Stimulated activated naive CD8-positive, alpha-beta T cell treated with anti-CD3 and anti-CD28 coated beads, Interleukin-15, Interleukin-2, amounts not matched to agents 100 U/mL and 50 U/mL, for 24 hours (primary cell): Measurements from ENCODE around the gene GRIK5.
"Not testable (repeated sequence)": the region's sequence is repeated elsewhere in the genome, so short reads cannot be mapped to it uniquely, and the experiment has no call there.

ENCODE experiments used
- ATAC-seq: fragments of 150-1000 bp; cut with Tn5 transposase; one replicate; pipeline ENCODE4 v1.10.0; 2021
- DNase-seq: peaks from one replicate; pipeline ENCODE4 v3.0.0; 2021

The GRIK5 gene

GRCh38 chr19:42010245-42011126, 59.5 kb downstream of the GRIK5 start:
- DNase-seq: no peak
- no peak for ATAC-seq

- DNase-seq (no peak), ATAC-seq (no peak)
These were observed 63.4 kb downstream of the GRIK5 start for GRCh38 chr19:42006569-42006968.

GRCh38 chr19:42005504-42005903, 64.5 kb downstream of the GRIK5 start:
- no peak for ATAC-seq
- no peak for DNase-seq

GRCh38 chr19:42003506-42004294, 66.3 kb downstream of the GRIK5 start:
- ATAC-seq: no peak
- no peak for DNase-seq

DNA sequence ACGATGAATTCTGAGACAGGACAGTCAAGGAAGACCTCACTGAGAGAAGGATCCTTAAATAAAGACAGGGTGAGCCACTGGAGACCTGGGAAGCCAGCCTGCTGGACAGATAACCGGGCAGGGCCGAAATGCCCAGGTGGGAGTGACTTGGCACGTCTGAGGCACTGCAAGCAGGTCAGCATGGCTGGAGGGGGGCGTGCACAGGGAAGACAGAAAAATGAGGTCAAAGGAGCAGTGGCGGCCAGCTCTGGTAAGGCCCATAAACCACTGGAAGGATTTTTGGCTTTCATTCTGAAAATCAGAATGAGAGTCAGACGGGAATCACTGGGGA, 70.2 kb downstream of the GRIK5 start:
- DNase-seq: no peak
- ATAC-seq: no peak

GRCh38 chr19:41999071-41999877, 70.7 kb downstream of the GRIK5 start:
- ATAC-seq: no peak
- DNase-seq: no peak

DNA sequence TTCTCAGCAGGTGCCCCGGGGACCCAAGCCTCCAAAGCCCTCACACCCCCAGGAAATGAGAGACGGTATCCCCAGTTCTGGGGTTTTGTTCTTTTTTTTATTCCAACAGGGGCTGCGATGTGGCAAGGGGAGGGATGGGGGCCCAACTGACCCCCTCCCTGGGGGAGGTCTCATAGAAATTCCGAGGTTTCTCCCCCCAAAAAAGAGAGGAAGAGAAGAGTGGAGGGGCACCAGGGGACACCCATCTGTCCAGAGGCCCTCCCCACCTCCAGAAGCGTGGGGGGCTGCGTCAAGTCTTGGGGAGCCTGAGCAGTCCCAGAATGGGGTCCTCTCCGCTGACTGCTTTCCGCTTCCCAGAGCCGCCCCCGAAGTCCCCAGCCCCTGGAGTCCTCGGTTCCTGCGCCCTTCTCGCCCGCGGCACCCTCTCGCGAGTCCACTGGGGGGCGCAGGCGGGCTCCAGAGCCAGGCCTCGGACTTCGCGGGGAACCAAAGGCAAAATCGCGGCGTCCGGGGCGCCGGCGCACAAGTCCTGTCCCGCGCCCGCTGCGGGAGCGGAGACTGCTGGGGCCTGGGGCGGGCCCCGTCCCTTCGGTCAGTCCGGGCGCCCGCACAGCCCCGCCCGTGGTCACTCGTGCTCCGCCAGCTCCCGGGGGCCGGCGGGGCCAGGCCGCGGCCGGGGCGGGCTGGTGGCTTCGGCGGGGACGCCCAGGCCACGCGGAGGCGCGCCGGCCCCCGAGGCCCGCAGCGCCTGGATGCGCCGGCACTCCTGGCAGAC, 71.6 kb downstream of the GRIK5 start:
- DNase-seq (peak; percentile 76), ATAC-seq (peak; percentile 15)

DNA sequence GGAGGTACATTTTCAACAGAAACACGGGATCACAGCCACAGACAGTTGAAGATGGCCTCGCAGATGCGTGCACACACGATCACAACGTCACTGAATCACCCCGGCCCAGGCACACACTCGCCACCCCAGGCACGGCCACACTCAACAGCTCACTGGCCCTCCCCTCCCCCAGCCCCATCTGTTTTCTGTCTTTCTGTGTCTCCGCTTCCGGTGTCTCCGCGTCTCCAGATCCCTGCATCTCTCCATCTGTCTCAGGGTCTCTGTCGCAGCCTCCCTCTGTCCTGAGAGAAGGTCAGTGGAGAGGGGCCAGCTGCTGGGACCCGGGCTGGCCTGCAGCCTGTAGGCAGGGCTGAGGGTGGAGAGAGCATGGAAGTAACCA, 72.2 kb downstream of the GRIK5 start:
- DNase-seq (no peak), ATAC-seq (no peak)

GRCh38 chr19:41997121-41997850, 72.7 kb downstream of the GRIK5 start:
- ATAC-seq (no peak), DNase-seq (peak; percentile 62)

GRCh38 chr19:41995959-41996797, 73.8 kb downstream of the GRIK5 start:
- DNase-seq (no peak), ATAC-seq (no peak)

DNA sequence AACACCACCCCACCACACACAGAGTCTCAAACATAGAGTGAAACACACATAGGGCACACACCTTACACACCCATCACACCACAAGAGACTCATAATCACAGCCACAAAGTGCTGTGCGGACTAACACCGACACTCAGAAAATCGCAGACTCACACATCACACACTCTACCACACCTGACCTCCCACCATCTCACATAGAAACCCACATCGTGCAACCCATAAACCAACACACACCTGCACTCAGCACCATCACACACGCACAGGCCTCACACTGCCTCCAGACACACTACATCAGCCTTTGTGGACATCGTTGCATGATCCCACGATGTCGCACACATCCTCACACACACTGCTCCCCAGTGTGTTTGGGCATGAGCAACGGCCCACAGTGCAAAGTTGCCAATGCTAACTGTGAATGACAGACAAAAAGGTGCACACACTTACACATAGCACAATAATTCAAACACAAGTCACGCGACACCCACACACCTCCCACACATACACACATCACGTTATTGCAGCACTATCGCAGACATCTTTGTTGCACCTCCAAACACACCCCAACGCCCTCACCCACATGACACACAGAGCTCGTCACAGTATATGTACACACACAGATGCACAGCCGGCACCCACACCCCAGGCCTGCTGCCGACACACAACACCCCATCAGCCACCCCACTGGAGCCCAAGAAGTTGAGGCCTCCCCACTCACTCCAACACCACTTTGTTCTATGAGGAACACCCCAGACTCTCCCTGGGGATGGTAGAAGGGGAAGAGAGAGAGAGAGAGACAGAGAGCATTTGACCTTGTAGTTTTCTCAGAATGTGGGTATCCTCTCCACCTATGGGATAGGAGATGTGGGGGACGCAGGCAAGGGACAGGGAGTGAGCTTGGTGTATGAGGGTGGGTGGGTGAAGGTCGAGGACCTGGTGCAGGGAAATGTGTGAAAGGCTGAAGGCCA, 74.7 kb downstream of the GRIK5 start:
- ATAC-seq: no peak
- DNase-seq: no peak

- no peak for DNase-seq
These were observed 75.5 kb downstream of the GRIK5 start for GRCh38 chr19:41994521-41994971.

GRCh38 chr19:41993612-41994483, 76.2 kb downstream of the GRIK5 start, which contains the start of gene ATP1A3:
TSS of gene ATP1A3 (minus strand) at chr19:41994230. CDS start at chr19:41994076, 154 bp downstream.
- DNase-seq: peak; percentile 72
- peak; percentile 74 for ATAC-seq

More at GRCh38 chr19:41994521-41994971, 75.5 kb downstream of the GRIK5 start:
- ATAC-seq: peak; percentile 6

DNA sequence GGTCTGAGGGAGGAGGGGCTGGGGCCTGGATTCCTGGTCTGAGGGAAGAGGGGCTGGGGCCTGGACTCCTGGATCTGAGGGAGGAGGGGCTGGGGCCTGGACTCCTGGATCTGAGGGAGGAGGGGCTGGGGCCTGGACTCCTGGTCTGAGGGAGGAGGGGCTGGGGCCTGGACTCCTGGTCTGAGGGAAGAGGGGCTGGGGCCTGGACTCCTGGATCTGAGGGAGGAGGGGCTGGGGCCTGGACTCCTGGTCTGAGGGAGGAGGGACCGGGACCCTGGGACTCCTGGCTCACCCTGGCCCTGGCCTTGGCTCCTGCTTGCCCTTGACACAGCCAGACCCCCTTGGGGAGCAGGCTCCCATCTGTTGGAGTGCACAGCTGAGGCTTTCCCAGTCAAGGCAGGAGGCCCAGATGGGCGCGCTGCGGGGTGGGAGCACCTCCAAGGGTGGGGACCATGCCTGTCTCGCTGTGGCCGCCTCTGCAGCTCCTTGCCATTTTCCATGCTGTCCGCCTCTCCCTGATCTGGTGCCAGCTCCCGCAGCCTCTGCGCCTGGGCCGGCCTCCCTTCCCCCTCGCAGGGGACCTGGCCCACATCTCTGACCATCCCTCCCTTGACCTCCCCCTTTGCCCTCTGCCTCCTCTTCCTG, 78.0 kb downstream of the GRIK5 start:
- ATAC-seq, DNase-seq: not testable (repeated sequence)

DNA sequence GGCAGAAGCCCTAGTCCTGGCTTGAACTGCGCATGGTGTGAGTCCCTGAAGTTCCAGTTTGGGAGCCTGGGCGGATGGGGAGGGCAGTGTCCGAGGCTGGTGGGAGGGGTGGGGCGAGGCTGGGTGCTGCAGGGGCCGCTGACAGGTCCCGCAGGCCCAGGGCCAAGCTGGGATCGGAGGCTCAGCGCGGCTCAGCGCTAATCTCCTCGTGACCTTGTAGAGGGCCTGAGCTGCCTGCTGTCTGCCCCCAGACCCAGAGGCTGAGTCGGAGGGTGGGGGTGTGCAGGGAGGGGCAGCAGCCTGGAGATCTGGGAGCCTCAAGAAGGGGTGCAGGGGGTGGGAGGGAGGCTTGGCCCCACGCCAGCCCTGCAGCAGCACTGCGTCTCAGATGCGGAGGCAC, 79.0 kb downstream of the GRIK5 start:
- DNase-seq (no peak), ATAC-seq (no peak)

- ATAC-seq: no peak
- DNase-seq: no peak
These were observed 79.4 kb downstream of the GRIK5 start for GRCh38 chr19:41990615-41991014.

DNA sequence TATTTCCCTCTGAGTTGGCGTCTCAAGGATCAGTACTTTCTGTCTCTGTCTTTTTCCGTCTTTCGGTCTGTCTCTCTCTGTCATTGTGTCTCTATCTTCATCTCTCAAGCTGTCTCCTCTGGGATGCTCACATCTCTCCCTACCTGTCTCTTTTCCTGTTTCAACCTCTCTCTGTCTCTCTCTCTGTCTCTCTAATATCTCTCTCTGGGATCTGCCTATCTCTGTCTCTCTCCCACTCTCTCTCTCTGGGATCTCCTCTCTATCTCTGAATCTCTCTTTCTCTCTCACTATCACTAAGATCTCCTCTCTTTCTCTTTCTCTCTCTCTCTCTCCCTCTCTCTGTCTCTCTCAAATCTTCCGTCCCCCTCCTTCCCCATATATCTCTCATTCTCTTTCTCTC, 80.0 kb downstream of the GRIK5 start:
- DNase-seq: no peak
- no peak for ATAC-seq
